DOHH2 (cell line): Measurements from ENCODE around the gene TARP.
"Not testable (repeated sequence)": the region's sequence is repeated elsewhere in the genome, so short reads cannot be mapped to it uniquely, and the experiment has no call there.

Source experiments
- CTCF ChIP-seq: fragments of 200-600 bp; sonication (generic); IDR thresholded peaks from one replicate; pipeline ENCODE4 v1.5.1; 2014; ENCODE audit warnings: antibody characterized with exemption, mild to moderate bottlenecking, low read depth, low read length; ENCODE audit not compliant: poor library complexity, severe bottlenecking
- EZH2phosphoT487 ChIP-seq: fragments of 200-600 bp; sonication (generic); IDR thresholded peaks from 2 replicates; pipeline ENCODE4 v1.6.1; 2017; ENCODE audit warnings: borderline replicate concordance, mild to moderate bottlenecking, antibody characterized with exemption, low read length, moderate library complexity, mixed read lengths

DNA sequence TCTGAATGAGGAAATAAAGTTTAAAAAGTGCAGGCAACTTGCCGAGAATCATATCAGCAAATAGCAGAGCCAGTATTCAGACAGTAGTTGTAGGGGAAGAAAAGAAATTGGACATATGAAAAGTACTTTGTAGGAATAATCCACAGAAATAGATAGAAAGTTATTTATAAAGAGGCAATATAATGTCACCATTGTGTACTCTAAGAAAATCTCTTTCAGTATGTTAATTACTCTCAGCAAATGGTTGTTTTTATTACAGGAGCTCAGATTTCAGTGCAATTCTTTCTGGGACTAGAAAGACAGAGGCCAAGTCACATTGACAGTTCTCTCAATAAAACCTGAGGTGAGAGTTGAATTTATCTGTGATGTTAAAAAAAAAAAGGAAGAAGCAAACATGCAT lies 10.2 kb downstream of the TARP start:
- not testable (repeated sequence) for TF ChIP-seq CTCF, EZH2phosphoT487
